ENCODE measurements around the gene ANKS1A.
A peak's percentile ranks its signal among the peaks of the same experiment; 100 is the strongest.
"Not testable (repeated sequence)": the region's sequence is repeated elsewhere in the genome, so short reads cannot be mapped to it uniquely, and the experiment has no call there.

The ANKS1A gene

GRCh38 chr6:34884073-34884472 is 5.0 kb upstream of the ANKS1A start:
- DNase-seq (ENCODE audit: low spot score): not testable (repeated sequence)

- DNase-seq (ENCODE audit: low spot score): no peak
Observed at GRCh38 chr6:34884996-34885395, 4.1 kb upstream of the ANKS1A start.

DNA sequence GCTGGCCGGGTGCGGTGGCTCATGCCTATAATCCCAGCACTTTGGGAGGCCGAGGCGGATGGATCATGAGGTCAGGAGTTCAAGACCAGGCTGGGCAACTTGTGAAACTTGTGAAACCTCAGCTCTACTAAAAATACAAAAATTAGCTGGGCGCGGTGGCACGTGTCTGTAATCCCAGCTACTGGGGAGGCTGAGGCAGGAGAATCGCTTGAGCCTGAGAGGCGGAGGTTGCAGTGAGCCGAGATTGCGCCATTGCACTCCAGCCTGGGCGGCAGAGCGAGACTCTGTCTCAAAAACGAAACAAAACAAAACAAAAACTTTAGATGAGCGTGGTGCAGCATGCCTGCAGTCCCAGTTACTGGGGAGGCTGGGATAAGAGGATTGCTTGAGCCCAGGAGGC is 3.2 kb upstream of the ANKS1A start:
- not testable (repeated sequence) for DNase-seq (ENCODE audit: low spot score)

GRCh38 chr6:34887753-34888513 is 1.1 kb upstream of the ANKS1A start, which contains the start of gene TAF11:
Gene TAF11, minus strand, starts transcription at chr6:34888042. Its CDS starts 85 bp downstream, at chr6:34887957.
- DNase-seq (ENCODE audit: low spot score): peak; percentile 90

DNA sequence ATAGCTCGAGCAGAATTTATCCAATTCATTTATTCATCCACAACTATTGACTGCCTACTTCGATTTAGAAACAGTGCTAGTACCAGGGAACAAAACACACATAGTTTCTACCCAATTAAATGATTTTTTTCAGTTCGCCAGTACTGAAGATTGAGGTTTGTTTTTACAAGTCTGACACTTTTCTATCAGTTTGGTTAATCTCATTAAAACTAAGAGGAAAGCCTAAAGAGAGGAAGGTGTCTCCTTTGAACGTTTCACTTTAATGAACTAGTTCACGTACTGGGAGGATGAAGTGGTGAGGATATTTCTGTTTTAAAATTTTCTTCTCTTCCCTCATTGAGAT is 570 bp upstream of the ANKS1A start:
- DNase-seq (ENCODE audit: low spot score): no peak

DNA sequence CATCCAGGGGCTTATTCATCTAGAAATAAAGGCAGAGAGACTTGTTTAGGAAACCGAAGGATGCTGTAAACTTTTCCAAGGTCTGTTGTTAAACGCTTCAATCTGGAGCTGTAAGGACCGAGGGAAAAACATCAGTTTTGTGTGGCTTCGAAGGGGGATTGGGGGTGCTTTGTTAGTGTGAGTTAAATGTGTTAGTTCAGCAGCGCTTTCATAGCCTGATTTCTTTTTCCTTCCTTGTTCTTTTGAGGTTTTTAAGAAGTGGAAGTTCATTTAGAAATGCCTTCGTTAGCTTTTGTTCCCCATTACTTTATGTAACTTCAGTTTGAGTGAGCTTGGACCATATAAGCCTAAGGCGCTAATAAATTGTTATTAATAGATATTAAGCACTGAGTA is 1.5 kb downstream of the ANKS1A start:
- no peak for DNase-seq (ENCODE audit: low spot score)

DNA sequence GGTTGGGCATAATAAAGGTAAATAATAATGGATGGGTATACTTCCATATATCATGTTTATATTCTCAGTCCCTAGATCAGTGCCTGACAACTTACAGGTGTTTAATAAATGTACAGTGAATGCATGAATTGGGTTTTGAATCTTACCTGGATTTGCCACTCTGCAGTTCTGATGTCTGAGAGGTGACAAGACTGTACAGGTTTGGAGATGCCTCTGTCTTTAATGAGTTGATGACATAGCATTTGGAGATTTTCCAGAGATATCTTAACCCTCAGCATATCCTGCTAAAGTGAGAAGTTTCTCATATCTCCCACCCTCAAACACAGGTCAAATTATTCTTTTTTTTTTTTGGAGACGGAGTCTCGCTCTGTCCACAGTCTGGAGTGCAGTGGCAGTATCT is 2.2 kb downstream of the ANKS1A start:
- DNase-seq (ENCODE audit: low spot score): no peak

DNA sequence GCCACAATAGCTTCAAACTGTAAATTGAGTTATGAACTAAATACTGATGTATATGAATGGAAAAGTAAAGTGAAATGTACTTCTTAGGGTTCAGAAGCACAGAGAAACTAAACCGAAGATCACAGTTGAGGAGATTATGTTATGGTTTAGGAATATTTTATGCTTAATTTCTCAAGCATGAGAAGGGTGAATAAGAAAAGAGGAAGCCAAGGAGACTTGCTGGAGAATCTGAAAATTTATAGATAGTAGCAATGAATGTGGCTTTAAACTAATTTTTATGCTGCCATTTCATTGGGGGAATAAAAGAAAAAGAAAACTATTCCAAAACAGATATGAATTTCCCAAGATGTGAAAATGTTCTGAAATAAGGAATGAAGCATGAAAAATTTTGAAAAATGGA is 5.6 kb downstream of the ANKS1A start:
- no peak for DNase-seq (ENCODE audit: low spot score)

DNA sequence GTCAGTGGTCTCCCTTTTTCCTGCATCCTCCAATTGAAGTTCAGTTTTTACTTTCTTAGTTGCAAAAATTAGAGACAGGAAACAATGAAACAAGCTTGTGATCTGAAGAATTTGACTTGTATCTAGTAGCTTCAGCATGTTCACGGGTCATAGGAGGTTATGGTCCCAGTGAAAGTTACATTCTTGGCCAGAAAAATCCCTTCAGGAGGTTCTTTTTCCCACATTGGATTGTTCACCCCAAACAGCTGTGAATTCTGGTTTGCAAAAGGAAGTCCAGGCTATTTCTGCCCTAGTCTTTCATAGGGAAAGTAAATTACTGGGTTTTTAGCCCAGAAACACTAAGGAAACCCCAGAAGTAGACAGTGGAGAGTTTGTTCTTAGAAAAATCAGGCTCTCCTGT is 8.1 kb downstream of the ANKS1A start:
- DNase-seq (ENCODE audit: low spot score): no peak

- DNase-seq (ENCODE audit: low spot score): no peak
Observed at GRCh38 chr6:34897716-34898115, 8.7 kb downstream of the ANKS1A start.

GRCh38 chr6:34899748-34900147 is 10.7 kb downstream of the ANKS1A start:
- not testable (repeated sequence) for DNase-seq (ENCODE audit: low spot score)

GRCh38 chr6:34900321-34901031 is 11.4 kb downstream of the ANKS1A start:
- no peak for DNase-seq (ENCODE audit: low spot score)

- no peak for DNase-seq (ENCODE audit: low spot score)
Observed at GRCh38 chr6:34901930-34902329, 12.9 kb downstream of the ANKS1A start.

DNA sequence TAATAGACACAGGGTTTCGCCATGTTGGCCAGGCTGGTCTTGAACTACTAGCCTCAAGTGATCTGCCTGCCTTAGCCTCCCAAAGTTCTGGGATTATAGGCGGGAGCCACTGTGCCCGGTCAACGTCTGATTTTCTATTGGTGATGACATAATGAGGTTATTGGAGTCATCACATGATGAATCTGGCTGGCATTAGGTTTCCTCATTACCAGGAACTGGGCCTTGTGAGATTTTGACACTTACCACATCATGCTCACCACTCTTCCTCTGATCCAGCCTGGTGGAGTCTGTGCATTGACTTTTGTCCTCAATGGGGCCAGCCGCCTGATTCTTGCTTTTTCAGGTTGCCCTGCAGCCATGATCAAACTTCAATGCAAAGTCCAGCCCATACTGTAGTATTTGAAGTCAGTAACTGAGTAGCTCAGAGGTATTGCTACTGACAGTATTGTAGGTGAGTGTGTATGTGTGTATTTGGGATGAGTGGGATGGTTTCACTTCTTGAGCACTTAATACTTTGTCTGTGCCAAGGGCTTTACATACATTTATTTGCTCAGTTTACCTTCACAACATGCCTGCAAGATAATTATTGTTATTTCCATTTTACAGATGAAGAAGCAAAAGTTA is 16.0 kb downstream of the ANKS1A start:
- no peak for DNase-seq (ENCODE audit: low spot score)

GRCh38 chr6:34906826-34907225 is 17.8 kb downstream of the ANKS1A start:
- DNase-seq (ENCODE audit: low spot score): no peak

GRCh38 chr6:34908194-34908593 is 19.1 kb downstream of the ANKS1A start:
- no peak for DNase-seq (ENCODE audit: low spot score)

DNA sequence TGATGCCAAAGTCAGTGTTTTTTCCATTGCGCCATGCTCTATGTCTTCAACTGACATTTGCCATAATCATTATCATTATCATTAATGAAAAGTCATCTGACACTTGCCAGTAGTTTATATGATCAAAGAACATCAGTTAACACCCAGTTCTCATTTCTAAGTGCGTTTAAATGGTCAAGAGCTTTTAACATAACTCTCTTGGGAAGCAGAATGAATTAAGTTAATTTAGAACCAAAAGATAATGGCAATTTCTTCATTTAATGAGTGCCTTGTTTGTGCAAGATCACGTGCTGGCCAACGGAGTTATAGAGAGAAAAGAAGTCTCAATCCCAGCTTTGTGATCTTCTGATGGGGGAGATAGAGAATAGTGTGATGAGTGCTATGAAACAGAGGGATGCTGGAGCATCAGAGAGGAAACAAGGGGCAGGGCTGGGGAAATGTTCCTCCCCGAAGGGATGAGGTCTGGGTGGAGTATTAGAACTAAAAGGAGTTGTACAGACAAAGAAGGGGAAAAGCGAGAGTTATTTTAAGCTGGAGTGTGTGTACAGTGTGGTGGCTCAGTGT is 20.3 kb downstream of the ANKS1A start:
- no peak for DNase-seq (ENCODE audit: low spot score)

DNA sequence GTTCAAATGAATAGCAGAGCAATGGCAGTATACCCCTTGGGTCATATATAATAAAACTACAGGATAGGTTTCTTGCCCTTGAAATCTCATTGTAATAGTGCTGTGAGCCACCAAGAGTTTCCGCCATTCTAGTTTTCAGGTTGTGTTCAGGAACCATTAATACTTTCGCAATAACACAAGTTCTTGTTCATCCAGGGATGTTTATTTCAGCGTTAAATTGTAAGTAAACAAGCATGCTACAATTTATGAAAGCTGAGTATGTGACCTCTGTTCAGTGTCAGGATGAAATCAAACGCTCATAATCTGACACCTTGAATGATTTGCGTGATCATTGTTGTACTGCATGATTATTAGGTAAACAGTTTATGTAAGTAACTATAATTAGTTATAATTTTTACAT is 22.8 kb downstream of the ANKS1A start:
- no peak for DNase-seq (ENCODE audit: low spot score)

- peak; percentile 59 for DNase-seq (ENCODE audit: low spot score)
Observed at GRCh38 chr6:34912715-34913464, 23.8 kb downstream of the ANKS1A start.

DNA sequence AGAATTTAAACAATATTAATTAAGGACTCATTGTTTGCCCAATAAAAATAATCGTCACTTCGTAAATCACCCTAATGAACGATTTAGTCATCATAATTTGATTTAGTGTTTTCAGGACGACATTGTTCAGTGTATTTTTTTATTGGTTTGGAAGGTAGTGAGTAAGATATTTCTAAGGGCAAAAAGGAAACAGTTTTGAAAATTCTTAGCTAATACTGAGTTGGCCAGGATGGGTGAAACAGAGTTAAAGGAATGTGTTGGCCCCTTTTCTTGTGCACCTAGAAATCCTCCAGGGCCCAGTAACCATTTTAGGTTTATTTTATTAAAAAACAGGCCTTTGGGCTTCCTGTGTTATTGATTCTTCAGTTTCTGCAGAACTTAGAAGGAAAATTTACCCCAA is 25.3 kb downstream of the ANKS1A start:
- DNase-seq (ENCODE audit: low spot score): no peak

DNA sequence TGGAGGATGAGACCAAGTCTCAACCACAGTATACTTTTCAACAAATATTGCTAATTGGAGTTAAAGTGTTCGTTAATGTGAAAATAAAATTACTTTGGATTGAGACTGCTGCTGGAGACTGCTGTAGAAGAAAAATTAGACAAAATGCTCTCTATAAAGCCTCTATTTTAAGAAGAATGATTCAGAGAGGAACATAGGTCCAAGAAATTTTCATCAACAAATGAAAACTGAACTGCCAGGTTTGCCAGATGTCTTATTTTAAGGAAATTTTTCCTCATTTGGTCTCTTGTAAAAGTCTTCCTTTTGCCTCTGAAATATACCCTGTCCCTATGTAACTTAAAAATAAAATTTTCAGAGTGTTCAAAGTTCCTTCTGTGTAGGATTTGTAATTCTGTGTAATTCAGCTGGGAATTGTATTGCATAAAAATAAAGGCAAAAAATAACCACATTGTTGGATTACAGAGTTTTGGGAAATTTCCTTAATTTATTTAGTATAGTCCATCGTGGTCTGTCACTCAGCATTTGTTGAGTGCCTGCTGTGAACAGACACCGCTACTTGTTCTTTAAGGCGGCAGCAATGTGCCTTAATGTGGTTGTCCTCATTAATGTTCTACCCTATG is 27.4 kb downstream of the ANKS1A start:
- no peak for DNase-seq (ENCODE audit: low spot score)

All from SW480 (cell line).